ENCODE measurements around the gene DNAJC24.

DNAJC24 gene

GRCh38 chr11:31397239-31397834 lies 27.7 kb downstream of the DNAJC24 start:
- in situ Hi-C loops (cut with HindIII; ENCODE audit: low pct_ligation_motif_present, low sequenced_read_pairs): no loop called here
- Histone ChIP-seq H3K36me3 (replicated peaks) (no peaks in the 10 kb centered on the region), H3K27ac (no peak overlapping the region), H3K27me3 (replicated peaks) (no peaks in the 10 kb centered on the region), H3K4me3 (ENCODE audit: low read depth, low read length) (no peak overlapping the region)
- TF ChIP-seq CTCF (IDR thresholded peaks at IDR 0.05; ENCODE audit: low read depth, low read length, missing control alignments): peak; percentile 39
- DNase-seq: no peak

GRCh38 chr11:31404614-31405013 lies 35.0 kb downstream of the DNAJC24 start:
- in situ Hi-C loops (cut with HindIII; ENCODE audit: low pct_ligation_motif_present, low sequenced_read_pairs): no loop called here
- no peaks in the 10 kb centered on the region for H3K27me3 ChIP-seq (replicated peaks)
- no peaks in the 10 kb centered on the region for H3K36me3 ChIP-seq (replicated peaks)
- no peak overlapping the region for H3K4me3 ChIP-seq (ENCODE audit: low read depth, low read length)
- no peak overlapping the region for H3K27ac ChIP-seq
- no peak for DNase-seq
- no peak for TF ChIP-seq CTCF (IDR thresholded peaks at IDR 0.05; ENCODE audit: low read depth, low read length, missing control alignments)

- Histone ChIP-seq H3K4me3 (ENCODE audit: low read depth, low read length) (no peak overlapping the region), H3K36me3 (replicated peaks) (no peaks in the 10 kb centered on the region), H3K27me3 (replicated peaks) (no peaks in the 10 kb centered on the region), H3K27ac (no peak overlapping the region)
- DNase-seq: no peak
- no peak for TF ChIP-seq CTCF (IDR thresholded peaks at IDR 0.05; ENCODE audit: low read depth, low read length, missing control alignments)
- in situ Hi-C loops (cut with HindIII; ENCODE audit: low pct_ligation_motif_present, low sequenced_read_pairs): no loop called here
These were observed 38.5 kb downstream of the DNAJC24 start for GRCh38 chr11:31408201-31408600.

- no peaks in the 10 kb centered on the region for H3K27me3 ChIP-seq (replicated peaks)
- peak; percentile 15 for DNase-seq
- no peak for TF ChIP-seq CTCF (IDR thresholded peaks at IDR 0.05; ENCODE audit: low read depth, low read length, missing control alignments)
- no peak overlapping the region for H3K27ac ChIP-seq
- in situ Hi-C loops (cut with HindIII; ENCODE audit: low pct_ligation_motif_present, low sequenced_read_pairs): no loop called here
- no peaks in the 10 kb centered on the region for H3K36me3 ChIP-seq (replicated peaks)
- no peak overlapping the region for H3K4me3 ChIP-seq (ENCODE audit: low read depth, low read length)
These were observed 43.3 kb downstream of the DNAJC24 start for GRCh38 chr11:31412946-31413345.

GRCh38 chr11:31414338-31414737 lies 44.7 kb downstream of the DNAJC24 start:
- Histone ChIP-seq H3K36me3 (replicated peaks) (no peaks in the 10 kb centered on the region), H3K27me3 (replicated peaks) (no peaks in the 10 kb centered on the region), H3K4me3 (ENCODE audit: low read depth, low read length) (no peak overlapping the region), H3K27ac (no peak overlapping the region)
- in situ Hi-C loops (cut with HindIII; ENCODE audit: low pct_ligation_motif_present, low sequenced_read_pairs): no loop called here
- no peak for DNase-seq
- TF ChIP-seq CTCF (IDR thresholded peaks at IDR 0.05; ENCODE audit: low read depth, low read length, missing control alignments): no peak

- no peaks in the 10 kb centered on the region for H3K36me3 ChIP-seq (replicated peaks)
- in situ Hi-C loops (cut with HindIII; ENCODE audit: low pct_ligation_motif_present, low sequenced_read_pairs): no loop called here
- H3K4me3 ChIP-seq (ENCODE audit: low read depth, low read length): no peak overlapping the region
- H3K27me3 ChIP-seq (replicated peaks): no peaks in the 10 kb centered on the region
- TF ChIP-seq CTCF (IDR thresholded peaks at IDR 0.05; ENCODE audit: low read depth, low read length, missing control alignments): no peak
- no peak overlapping the region for H3K27ac ChIP-seq
- DNase-seq: no peak
These were observed 45.8 kb downstream of the DNAJC24 start for GRCh38 chr11:31415435-31415834.
